Measurements from ENCODE around the gene PABPN1L.

PABPN1L gene

GRCh38 chr16:88878356-88878755 lies 11.9 kb upstream of the PABPN1L start:
- H2AFZ ChIP-seq (ENCODE audit: insufficient read depth, low read length, poor library complexity) = no peak overlapping the region
- H2BK120ac ChIP-seq (ENCODE audit: insufficient read depth, low read length, poor library complexity) = no peak overlapping the region
- WGBS (ENCODE audit: extremely low coverage, insufficient coverage, insufficient read length) = no CpG with 5 or more reads among the region's 20 CpGs
- no peak overlapping the region for H3K27ac ChIP-seq (ENCODE audit: low read depth, low read length)
- no peak overlapping the region for H2BK5ac ChIP-seq (ENCODE audit: low read depth, low read length, poor library complexity)
- no peak overlapping the region for H2BK12ac ChIP-seq (ENCODE audit: low read length)
- no peak overlapping the region for H3K18ac ChIP-seq (ENCODE audit: low read length)
- H3K4me2 ChIP-seq (ENCODE audit: low read length) = no peak overlapping the region
- H3K9ac ChIP-seq (ENCODE audit: low read length) = no peak overlapping the region
- H4K8ac ChIP-seq (ENCODE audit: low read depth, low read length) = no peak overlapping the region
- H3K4ac ChIP-seq (ENCODE audit: low read depth, low read length) = no peak overlapping the region
- no peaks in the 10 kb centered on the region for H3K36me3 ChIP-seq (ENCODE audit: control insufficient read depth in 1 of 2, insufficient read depth in 2 of 2, low read length in 2 of 2)
- H4K12ac ChIP-seq (ENCODE audit: low read depth, low read length) = no peak overlapping the region
- DNase-seq = no peak
- no peak overlapping the region for H4K91ac ChIP-seq (ENCODE audit: low read depth, low read length)
- no peaks in the 10 kb centered on the region for H3K79me2 ChIP-seq (ENCODE audit: control insufficient read depth, insufficient read depth, low read length, poor library complexity)
- no peak overlapping the region for H3K14ac ChIP-seq (ENCODE audit: low read length)
- H3K23ac ChIP-seq (ENCODE audit: low read length) = no peak overlapping the region
- H3K9me3 ChIP-seq (ENCODE audit: insufficient read depth, low read depth, low read length) = peaks cover 4% of the 10 kb centered on the region
- H3K4me3 ChIP-seq (ENCODE audit: low read depth, low read length) = no peak overlapping the region
- H3K4me1 ChIP-seq (ENCODE audit: control insufficient read depth in 1 of 2, insufficient read depth in 2 of 2, low read length in 2 of 2) = no peaks in the 10 kb centered on the region
- H3K27me3 ChIP-seq (ENCODE audit: insufficient read depth, low read length) = no peaks in the 10 kb centered on the region
- no peak overlapping the region for H2AK5ac ChIP-seq (ENCODE audit: low read length)
- H3K79me1 ChIP-seq (ENCODE audit: low read length) = no peaks in the 10 kb centered on the region

GRCh38 chr16:88877564-88878289 lies 11.3 kb upstream of the PABPN1L start:
- Histone ChIP-seq H3K27ac (ENCODE audit: low read depth, low read length) (no peak overlapping the region), H3K4ac (ENCODE audit: low read depth, low read length) (no peak overlapping the region), H3K4me3 (ENCODE audit: low read depth, low read length) (no peak overlapping the region), H3K9me3 (ENCODE audit: insufficient read depth, low read depth, low read length) (peaks cover 4% of the 10 kb centered on the region), H3K79me1 (ENCODE audit: low read length) (no peaks in the 10 kb centered on the region), H3K23ac (ENCODE audit: low read length) (no peak overlapping the region), H4K8ac (ENCODE audit: low read depth, low read length) (no peak overlapping the region), H3K36me3 (ENCODE audit: control insufficient read depth in 1 of 2, insufficient read depth in 2 of 2, low read length in 2 of 2) (no peaks in the 10 kb centered on the region), H3K79me2 (ENCODE audit: control insufficient read depth, insufficient read depth, low read length, poor library complexity) (no peaks in the 10 kb centered on the region), H2BK12ac (ENCODE audit: low read length) (no peak overlapping the region), H2AK5ac (ENCODE audit: low read length) (no peak overlapping the region), H3K4me1 (ENCODE audit: control insufficient read depth in 1 of 2, insufficient read depth in 2 of 2, low read length in 2 of 2) (no peaks in the 10 kb centered on the region), H3K14ac (ENCODE audit: low read length) (no peak overlapping the region), H2BK120ac (ENCODE audit: insufficient read depth, low read length, poor library complexity) (no peak overlapping the region), H2AFZ (ENCODE audit: insufficient read depth, low read length, poor library complexity) (no peak overlapping the region), H3K9ac (ENCODE audit: low read length) (no peak overlapping the region), H4K91ac (ENCODE audit: low read depth, low read length) (no peak overlapping the region), H3K18ac (ENCODE audit: low read length) (no peak overlapping the region), H3K4me2 (ENCODE audit: low read length) (no peak overlapping the region), H3K27me3 (ENCODE audit: insufficient read depth, low read length) (no peaks in the 10 kb centered on the region), H2BK5ac (ENCODE audit: low read depth, low read length, poor library complexity) (no peak overlapping the region), H4K12ac (ENCODE audit: low read depth, low read length) (no peak overlapping the region)
- WGBS (ENCODE audit: extremely low coverage, insufficient coverage, insufficient read length) = no CpG with 5 or more reads among the region's 20 CpGs
- DNase-seq = no peak

GRCh38 chr16:88876942-88877526 lies 10.6 kb upstream of the PABPN1L start:
- Histone ChIP-seq H4K12ac (ENCODE audit: low read depth, low read length) (no peak overlapping the region), H3K14ac (ENCODE audit: low read length) (no peak overlapping the region), H3K4me1 (ENCODE audit: control insufficient read depth in 1 of 2, insufficient read depth in 2 of 2, low read length in 2 of 2) (no peaks in the 10 kb centered on the region), H3K79me1 (ENCODE audit: low read length) (no peaks in the 10 kb centered on the region), H3K9me3 (ENCODE audit: insufficient read depth, low read depth, low read length) (no peaks in the 10 kb centered on the region), H3K27me3 (ENCODE audit: insufficient read depth, low read length) (no peaks in the 10 kb centered on the region), H2BK5ac (ENCODE audit: low read depth, low read length, poor library complexity) (no peak overlapping the region), H3K4me3 (ENCODE audit: low read depth, low read length) (no peak overlapping the region), H3K36me3 (ENCODE audit: control insufficient read depth in 1 of 2, insufficient read depth in 2 of 2, low read length in 2 of 2) (no peaks in the 10 kb centered on the region), H4K91ac (ENCODE audit: low read depth, low read length) (no peak overlapping the region), H3K27ac (ENCODE audit: low read depth, low read length) (no peak overlapping the region), H3K9ac (ENCODE audit: low read length) (no peak overlapping the region), H3K4ac (ENCODE audit: low read depth, low read length) (no peak overlapping the region), H2AFZ (ENCODE audit: insufficient read depth, low read length, poor library complexity) (no peak overlapping the region), H2AK5ac (ENCODE audit: low read length) (no peak overlapping the region), H3K23ac (ENCODE audit: low read length) (no peak overlapping the region), H3K4me2 (ENCODE audit: low read length) (no peak overlapping the region), H3K18ac (ENCODE audit: low read length) (no peak overlapping the region), H3K79me2 (ENCODE audit: control insufficient read depth, insufficient read depth, low read length, poor library complexity) (no peaks in the 10 kb centered on the region), H4K8ac (ENCODE audit: low read depth, low read length) (no peak overlapping the region), H2BK12ac (ENCODE audit: low read length) (no peak overlapping the region), H2BK120ac (ENCODE audit: insufficient read depth, low read length, poor library complexity) (no peak overlapping the region)
- no peak for DNase-seq
- no CpG with 5 or more reads among the region's 33 CpGs for WGBS (ENCODE audit: extremely low coverage, insufficient coverage, insufficient read length)

GRCh38 chr16:88875703-88876234 lies 9.3 kb upstream of the PABPN1L start:
- no peak overlapping the region for H3K27ac ChIP-seq (ENCODE audit: low read depth, low read length)
- no peak overlapping the region for H3K4me2 ChIP-seq (ENCODE audit: low read length)
- H4K91ac ChIP-seq (ENCODE audit: low read depth, low read length) = no peak overlapping the region
- no peak overlapping the region for H2BK120ac ChIP-seq (ENCODE audit: insufficient read depth, low read length, poor library complexity)
- no peak overlapping the region for H2AK5ac ChIP-seq (ENCODE audit: low read length)
- no peaks in the 10 kb centered on the region for H3K79me1 ChIP-seq (ENCODE audit: low read length)
- no peak for DNase-seq
- H3K4me1 ChIP-seq (ENCODE audit: control insufficient read depth in 1 of 2, insufficient read depth in 2 of 2, low read length in 2 of 2) = no peaks in the 10 kb centered on the region
- no peaks in the 10 kb centered on the region for H3K79me2 ChIP-seq (ENCODE audit: control insufficient read depth, insufficient read depth, low read length, poor library complexity)
- no peaks in the 10 kb centered on the region for H3K9me3 ChIP-seq (ENCODE audit: insufficient read depth, low read depth, low read length)
- no peak overlapping the region for H3K18ac ChIP-seq (ENCODE audit: low read length)
- H3K36me3 ChIP-seq (ENCODE audit: control insufficient read depth in 1 of 2, insufficient read depth in 2 of 2, low read length in 2 of 2) = no peaks in the 10 kb centered on the region
- no peak overlapping the region for H2BK12ac ChIP-seq (ENCODE audit: low read length)
- no peak overlapping the region for H3K4ac ChIP-seq (ENCODE audit: low read depth, low read length)
- WGBS (ENCODE audit: extremely low coverage, insufficient coverage, insufficient read length) = no CpG with 5 or more reads among the region's 22 CpGs
- no peak overlapping the region for H3K23ac ChIP-seq (ENCODE audit: low read length)
- H3K14ac ChIP-seq (ENCODE audit: low read length) = no peak overlapping the region
- no peak overlapping the region for H4K8ac ChIP-seq (ENCODE audit: low read depth, low read length)
- no peak overlapping the region for H4K12ac ChIP-seq (ENCODE audit: low read depth, low read length)
- no peak overlapping the region for H2AFZ ChIP-seq (ENCODE audit: insufficient read depth, low read length, poor library complexity)
- H3K4me3 ChIP-seq (ENCODE audit: low read depth, low read length) = no peak overlapping the region
- no peak overlapping the region for H2BK5ac ChIP-seq (ENCODE audit: low read depth, low read length, poor library complexity)
- H3K9ac ChIP-seq (ENCODE audit: low read length) = no peak overlapping the region
- no peaks in the 10 kb centered on the region for H3K27me3 ChIP-seq (ENCODE audit: insufficient read depth, low read length)
